Measurements from ENCODE around the gene RPS4Y2. TPM values are rescaled to one million over a fixed set of nuclear protein-coding genes. Genes with fewer than 3 reads are reported as not detected.

RPS4Y2 gene
- total and polyA plus RNA-seq, 4 donors, result not detected

- TF ChIP-seq CTCF (IDR thresholded peaks at IDR 0.05; ENCODE audit: low read depth, low read length, missing input control), result no peak
Measured at GRCh38 chrY:20802659-20803058, 46.8 kb downstream of the RPS4Y2 start (continued).

GRCh38 chrY:20806243-20806642, 50.3 kb downstream of the RPS4Y2 start:
- H3K9ac ChIP-seq (ENCODE audit: low read depth in 1 of 2, low read length in 2 of 2), result no peak overlapping the region
- no peak for DNase-seq (ENCODE audit: low spot score)
- no peaks in the 10 kb centered on the region for H3K4me1 ChIP-seq (ENCODE audit: control insufficient read depth in 4 of 4, insufficient read depth in 4 of 4, low read length in 3 of 4)
- H3K4me3 ChIP-seq (ENCODE audit: low read depth in 1 of 3, low read length in 3 of 3), result no peak overlapping the region
- WGBS, result 63% methylated on average over 3 of the region's 3 CpGs
- TF ChIP-seq HNF4A (conservative IDR thresholded peaks at IDR 0.05) (no peak), GABPA (IDR thresholded peaks at IDR 0.05 in 1 of 2, conservative IDR thresholded peaks at IDR 0.05 in 1 of 2) (no peak), ATF3 (IDR thresholded peaks at IDR 0.05) (no peak), HNF4G (IDR thresholded peaks at IDR 0.05) (no peak), CTCF (IDR thresholded peaks at IDR 0.05; ENCODE audit: low read depth, low read length, missing input control) (no peak), YY1 (IDR thresholded peaks at IDR 0.05) (no peak), RXRA (IDR thresholded peaks at IDR 0.05) (no peak), TAF1 (conservative IDR thresholded peaks at IDR 0.05) (no peak), SP1 (IDR thresholded peaks at IDR 0.05) (no peak), ZBTB33 (IDR thresholded peaks at IDR 0.05) (no peak)
- no peaks in the 10 kb centered on the region for H3K36me3 ChIP-seq (ENCODE audit: control insufficient read depth in 4 of 4, insufficient read depth in 3 of 4, low read depth in 1 of 4, low read length in 3 of 4)
- no peaks in the 10 kb centered on the region for H3K27me3 ChIP-seq (ENCODE audit: control insufficient read depth in 4 of 4, insufficient read depth in 4 of 4, low read length in 3 of 4)
- H3K27ac ChIP-seq (ENCODE audit: low read depth in 1 of 2, low read length in 2 of 2), result no peak overlapping the region
- H3K9me3 ChIP-seq (ENCODE audit: control insufficient read depth in 4 of 4, low read length in 3 of 4), result no peaks in the 10 kb centered on the region

GRCh38 chrY:20813459-20813858, 57.6 kb downstream of the RPS4Y2 start:
- Histone ChIP-seq H3K9me3 (ENCODE audit: control insufficient read depth in 4 of 4, low read length in 3 of 4) (no peaks in the 10 kb centered on the region), H3K9ac (ENCODE audit: low read depth in 1 of 2, low read length in 2 of 2) (no peak overlapping the region), H3K27ac (ENCODE audit: low read depth in 1 of 2, low read length in 2 of 2) (no peak overlapping the region), H3K4me3 (ENCODE audit: low read depth in 1 of 3, low read length in 3 of 3) (no peak overlapping the region), H3K27me3 (ENCODE audit: control insufficient read depth in 4 of 4, insufficient read depth in 4 of 4, low read length in 3 of 4) (no peaks in the 10 kb centered on the region), H3K36me3 (ENCODE audit: control insufficient read depth in 4 of 4, insufficient read depth in 3 of 4, low read depth in 1 of 4, low read length in 3 of 4) (no peaks in the 10 kb centered on the region), H3K4me1 (ENCODE audit: control insufficient read depth in 4 of 4, insufficient read depth in 4 of 4, low read length in 3 of 4) (no peaks in the 10 kb centered on the region)
- WGBS, result 62% methylated on average over 1 of the region's 1 CpG
- TF ChIP-seq YY1 (IDR thresholded peaks at IDR 0.05) (no peak), RAD21 (IDR thresholded peaks at IDR 0.05) (no peak), ZBTB33 (IDR thresholded peaks at IDR 0.05) (no peak), FOXA1 (IDR thresholded peaks at IDR 0.05) (no peak), RXRA (IDR thresholded peaks at IDR 0.05) (no peak), FOXA2 (IDR thresholded peaks at IDR 0.05) (no peak), EGR1 (IDR thresholded peaks at IDR 0.05; ENCODE audit: low read depth in 2 of 2) (no peak), NR2F2 (IDR thresholded peaks at IDR 0.05) (no peak), TAF1 (conservative IDR thresholded peaks at IDR 0.05) (no peak), CTCF (IDR thresholded peaks at IDR 0.05; ENCODE audit: low read depth, low read length, missing input control) (no peak), REST (IDR thresholded peaks at IDR 0.05) (no peak)
- no peak for DNase-seq (ENCODE audit: low spot score)
